ENCODE results near the gene IFNGR2. TPM values are rescaled to one million over a fixed set of nuclear protein-coding genes. Genes with fewer than 3 reads are reported as not detected.

Gene IFNGR2
- total and polyA plus RNA-seq, 2 of the 13 experiments (the other 11 are each of a cell fraction or from before 2014, with no cell fraction given): 61.3 to 117 TPM

DNA sequence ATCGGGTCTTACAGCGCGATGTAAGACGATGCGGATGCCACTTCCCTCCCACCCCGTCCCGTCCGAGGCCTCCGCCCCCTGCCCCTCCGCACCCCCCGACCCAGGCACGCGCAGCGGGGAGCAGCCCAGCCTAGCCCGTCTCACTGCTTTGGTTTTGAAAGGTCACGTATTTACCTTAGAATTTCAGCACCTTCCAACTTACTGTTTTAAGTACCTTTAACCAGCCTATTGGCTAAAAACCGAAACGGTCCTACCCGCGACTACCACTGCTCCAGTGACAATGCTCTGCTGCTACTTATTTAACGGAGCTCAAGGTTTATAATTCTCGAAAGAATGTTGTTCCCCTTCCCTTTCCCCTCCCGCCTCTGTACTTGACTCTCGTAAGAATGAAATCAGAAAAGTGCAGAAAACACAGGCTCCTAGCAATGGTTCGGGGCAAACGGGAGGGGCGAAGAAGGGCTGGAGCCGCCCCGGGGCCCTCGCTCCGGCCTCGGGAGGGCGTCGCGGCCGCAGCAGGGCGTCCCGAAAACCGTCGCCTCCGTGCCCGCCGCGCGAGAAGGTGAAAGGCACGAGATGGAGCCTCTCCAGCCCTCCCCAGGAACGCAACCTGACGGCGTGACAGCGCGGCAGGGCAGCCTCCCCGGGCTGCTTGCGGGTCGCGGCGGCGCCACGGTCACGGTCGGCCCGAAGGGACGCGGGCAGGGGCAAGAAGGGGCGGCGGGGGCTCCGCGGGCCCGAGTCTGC is 75.9 kb downstream of the IFNGR2 start (continued):
- TF ChIP-seq ZNF577 (CRISPR knock-in tag; IDR thresholded peaks at IDR 0.05; ENCODE audit: borderline replicate concordance, low read depth): no peak
- TF ChIP-seq GLI4 (CRISPR knock-in tag; IDR thresholded peaks at IDR 0.05; ENCODE audit: borderline replicate concordance): no peak
- TF ChIP-seq, protein P1, sequence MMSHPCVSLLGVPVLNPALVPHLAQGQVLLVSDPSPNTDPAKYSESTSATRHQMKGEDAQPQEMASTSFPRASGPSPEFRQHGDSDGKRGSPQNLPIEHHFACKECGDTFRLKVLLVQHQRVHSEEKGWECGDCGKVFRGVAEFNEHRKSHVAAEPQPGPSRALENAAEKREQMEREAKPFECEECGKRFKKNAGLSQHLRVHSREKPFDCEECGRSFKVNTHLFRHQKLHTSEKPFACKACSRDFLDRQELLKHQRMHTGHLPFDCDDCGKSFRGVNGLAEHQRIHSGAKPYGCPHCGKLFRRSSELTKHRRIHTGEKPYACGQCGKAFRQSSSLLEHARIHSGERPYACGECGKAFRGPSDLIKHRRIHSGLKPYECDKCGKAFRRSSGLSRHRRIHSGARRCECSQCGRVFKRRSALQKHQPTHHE (CRISPR knock-in tag; IDR thresholded peaks at IDR 0.05; ENCODE audit: borderline replicate concordance): no peak
- no peak for TF ChIP-seq MIXL1 (CRISPR knock-in tag; IDR thresholded peaks at IDR 0.05)
- no peak for TF ChIP-seq RFXAP (CRISPR knock-in tag; IDR thresholded peaks at IDR 0.05; ENCODE audit: borderline replicate concordance)
- TF ChIP-seq POLR2G (IDR thresholded peaks at IDR 0.05; ENCODE audit: low read depth, low read length): no peak
- TF ChIP-seq ZNF160 (CRISPR knock-in tag; IDR thresholded peaks at IDR 0.05): no peak
- 0 out of 2 replicates have a peak, but pooled peaks have one; percentile 13 for TF ChIP-seq GZF1 (CRISPR knock-in tag; IDR thresholded peaks at IDR 0.05)
- TF ChIP-seq ARNT2 (CRISPR knock-in tag; IDR thresholded peaks at IDR 0.05; ENCODE audit: low read depth): peak; percentile 52; the same call in 1 of the 2 replicates
- TF ChIP-seq SNAPC2 (CRISPR knock-in tag; IDR thresholded peaks at IDR 0.05): 0 out of 2 replicates have a peak, but pooled peaks have one; percentile 15
- no peak for TF ChIP-seq MAFK (conservative IDR thresholded peaks at IDR 0.05 in 1 of 2, IDR thresholded peaks at IDR 0.05 in 1 of 2; ENCODE audit: low read length in 2 of 2)
- no peak for TF ChIP-seq DNMT3B (CRISPR knock-in tag; conservative IDR thresholded peaks at IDR 0.05)
- TF ChIP-seq, protein P2, sequence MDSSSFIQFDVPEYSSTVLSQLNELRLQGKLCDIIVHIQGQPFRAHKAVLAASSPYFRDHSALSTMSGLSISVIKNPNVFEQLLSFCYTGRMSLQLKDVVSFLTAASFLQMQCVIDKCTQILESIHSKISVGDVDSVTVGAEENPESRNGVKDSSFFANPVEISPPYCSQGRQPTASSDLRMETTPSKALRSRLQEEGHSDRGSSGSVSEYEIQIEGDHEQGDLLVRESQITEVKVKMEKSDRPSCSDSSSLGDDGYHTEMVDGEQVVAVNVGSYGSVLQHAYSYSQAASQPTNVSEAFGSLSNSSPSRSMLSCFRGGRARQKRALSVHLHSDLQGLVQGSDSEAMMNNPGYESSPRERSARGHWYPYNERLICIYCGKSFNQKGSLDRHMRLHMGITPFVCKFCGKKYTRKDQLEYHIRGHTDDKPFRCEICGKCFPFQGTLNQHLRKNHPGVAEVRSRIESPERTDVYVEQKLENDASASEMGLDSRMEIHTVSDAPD (CRISPR knock-in tag; IDR thresholded peaks at IDR 0.05): no peak
- TF ChIP-seq ZNF446 (CRISPR knock-in tag; IDR thresholded peaks at IDR 0.05): peak; percentile 66; the same call in 1 of the 2 replicates
- no peak for TF ChIP-seq NR1H2 (CRISPR knock-in tag; IDR thresholded peaks at IDR 0.05; ENCODE audit: borderline replicate concordance, low read depth)
- no peak for TF ChIP-seq MIER3 (CRISPR knock-in tag; IDR thresholded peaks at IDR 0.05; ENCODE audit: borderline replicate concordance)
- TF ChIP-seq ZMAT3 (CRISPR knock-in tag; conservative IDR thresholded peaks at IDR 0.05): peak; percentile 20; the same call in 1 of the 2 replicates
- TF ChIP-seq GABPA (IDR thresholded peaks at IDR 0.05; ENCODE audit: low read depth, low read length): no peak
- TF ChIP-seq GABPA (CRISPR knock-in tag; IDR thresholded peaks at IDR 0.05; ENCODE audit: low read depth): no peak
- no peak for TF ChIP-seq ZNF572 (CRISPR knock-in tag; IDR thresholded peaks at IDR 0.05)
- TF ChIP-seq KDM1A (CRISPR knock-in tag; IDR thresholded peaks at IDR 0.05): no peak
- TF ChIP-seq ZNF737 (CRISPR knock-in tag; IDR thresholded peaks at IDR 0.05; ENCODE audit: borderline replicate concordance): no peak
- no peak for TF ChIP-seq TBX2 (CRISPR knock-in tag; IDR thresholded peaks at IDR 0.05; ENCODE audit: borderline replicate concordance)
- no peak for TF ChIP-seq ZSCAN22 (CRISPR knock-in tag; IDR thresholded peaks at IDR 0.05)
- TF ChIP-seq TBP (CRISPR knock-in tag; IDR thresholded peaks at IDR 0.05): no peak
- TF ChIP-seq ZNF83 (CRISPR knock-in tag; IDR thresholded peaks at IDR 0.05; ENCODE audit: borderline replicate concordance): peak; percentile 39; the same call in 1 of the 2 replicates

Data from HepG2 (cell line).